GM21619 (cell line): ENCODE data around the gene ZNF672.
A peak's percentile ranks its signal among the peaks of the same experiment; 100 is the strongest.
"Not testable (repeated sequence)": the region's sequence is repeated elsewhere in the genome, so short reads cannot be mapped to it uniquely, and the experiment has no call there.

Experiments
- ATAC-seq: cut with Tn5 transposase; IDR thresholded peaks from one replicate; pipeline ENCODE4 v1.9.1; 2021; ENCODE audit not compliant: unreplicated experiment

The ZNF672 gene

DNA sequence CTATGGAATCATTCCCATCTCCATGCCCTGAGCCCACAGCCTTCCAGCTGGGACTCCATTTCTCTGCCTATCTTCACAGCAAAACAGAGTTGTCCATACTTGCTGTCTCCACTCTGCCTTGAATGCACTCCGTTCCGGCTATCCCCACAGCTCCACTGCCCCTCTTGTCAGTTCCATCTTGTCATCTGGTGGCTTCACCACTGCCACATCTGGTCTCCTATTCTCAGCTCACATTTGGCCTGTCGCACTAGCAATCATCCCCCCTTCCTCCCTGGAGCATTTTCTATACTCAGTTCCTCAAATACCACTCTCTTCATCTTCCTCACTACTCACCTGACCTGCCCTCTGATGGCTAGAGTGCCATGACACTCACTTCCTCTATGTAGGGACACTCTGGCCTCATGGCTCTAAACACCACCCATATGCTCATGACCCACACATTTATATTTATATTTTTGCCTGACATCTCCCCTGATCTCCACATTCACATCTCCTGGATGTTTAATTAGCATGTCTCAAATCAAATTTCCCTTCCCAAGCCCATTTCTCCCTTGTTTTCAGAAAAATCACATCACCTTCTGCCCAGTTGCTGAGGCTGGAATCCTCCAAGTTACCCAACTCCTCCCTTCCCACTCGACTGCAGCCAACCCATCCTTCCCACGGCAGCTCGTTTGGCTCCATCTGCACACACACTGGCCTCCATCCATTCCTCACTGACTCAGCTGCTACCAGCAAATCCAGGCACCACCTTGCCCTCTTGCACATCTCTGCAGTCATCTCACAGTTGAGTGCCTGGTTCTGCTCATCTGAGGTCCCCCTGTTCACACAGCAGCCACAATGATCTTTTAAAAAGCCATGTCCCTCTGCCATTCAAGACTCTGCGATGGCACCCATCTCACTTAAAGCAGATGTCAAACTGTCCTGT is 14.7 kb downstream of the ZNF672 start:
- no peak for ATAC-seq

- ATAC-seq: no peak
These were observed 15.8 kb downstream of the ZNF672 start for GRCh38 chr1:248853663-248854375.

- no peak for ATAC-seq
These were observed 17.6 kb downstream of the ZNF672 start for GRCh38 chr1:248855580-248855979.

DNA sequence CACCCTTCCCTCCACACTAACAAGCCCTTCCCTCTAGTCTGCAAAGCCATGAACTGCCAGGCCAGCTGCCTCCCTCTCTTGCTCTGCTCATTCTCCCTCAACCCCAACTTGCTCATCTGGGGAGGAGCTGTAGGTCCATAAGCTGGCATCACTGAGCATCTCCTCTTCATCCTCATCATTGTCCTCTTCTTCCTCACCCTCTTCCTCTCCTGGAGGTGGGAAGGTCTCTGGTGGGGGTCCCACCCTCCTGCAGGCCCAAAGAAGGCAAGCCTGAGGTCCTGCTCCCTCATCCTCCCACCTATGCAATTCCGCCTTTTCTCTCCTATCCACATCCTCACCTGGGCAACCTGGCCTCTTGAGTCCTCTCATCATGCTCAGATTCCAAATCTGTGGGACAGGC is 18.2 kb downstream of the ZNF672 start:
- no peak for ATAC-seq

- ATAC-seq: no peak
These were observed 19.2 kb downstream of the ZNF672 start for GRCh38 chr1:248857201-248857600.

GRCh38 chr1:248857749-248858095 is 19.7 kb downstream of the ZNF672 start:
- ATAC-seq: no peak

DNA sequence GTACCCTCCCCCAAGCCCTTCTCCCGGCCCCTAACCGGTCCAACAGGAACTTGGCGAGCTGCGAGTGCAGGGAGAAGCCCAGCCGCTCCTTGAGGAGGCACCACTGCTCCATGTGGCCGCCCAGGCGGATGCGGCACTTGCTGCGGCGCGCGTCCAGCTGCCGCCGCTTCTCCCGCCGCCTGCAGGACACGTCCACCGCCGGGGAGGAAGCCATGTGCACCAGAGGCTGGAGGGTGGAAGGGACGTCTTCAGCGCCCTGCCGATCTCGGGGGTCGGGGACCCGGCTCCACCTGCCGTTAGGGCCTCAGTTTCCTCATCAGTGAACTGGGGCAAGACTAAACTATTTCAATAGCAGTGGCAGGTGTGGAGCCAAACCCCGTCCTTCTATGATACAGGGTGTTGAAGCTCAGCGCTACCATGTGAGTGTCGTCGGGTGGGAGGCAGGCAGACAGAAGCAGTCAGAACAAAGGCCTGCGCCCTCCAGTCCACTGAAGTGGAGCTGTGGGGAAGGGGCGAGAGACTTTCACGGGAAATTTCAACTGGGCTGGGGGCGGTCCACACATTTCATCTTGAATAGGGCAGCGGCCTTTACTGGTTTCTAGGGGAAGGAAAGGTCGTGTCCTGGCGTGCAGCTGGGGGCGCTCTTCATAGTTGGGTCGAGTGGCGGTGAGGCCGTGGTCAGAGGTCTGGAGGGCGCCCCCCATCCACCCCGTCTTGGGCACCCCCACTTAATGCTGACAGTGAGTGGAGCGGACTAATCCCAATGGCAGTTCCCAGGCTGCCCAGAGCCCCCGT is 20.3 kb downstream of the ZNF672 start:
- peak; percentile 36 for ATAC-seq

GRCh38 chr1:248858891-248859889 is 21.2 kb downstream of the ZNF672 start, which contains the start of gene ZNF692:
Gene ZNF692 (minus strand): TSS chr1:248859085. CDS start chr1:248858309, 776 bp downstream.
- peak; percentile 73 for ATAC-seq

DNA sequence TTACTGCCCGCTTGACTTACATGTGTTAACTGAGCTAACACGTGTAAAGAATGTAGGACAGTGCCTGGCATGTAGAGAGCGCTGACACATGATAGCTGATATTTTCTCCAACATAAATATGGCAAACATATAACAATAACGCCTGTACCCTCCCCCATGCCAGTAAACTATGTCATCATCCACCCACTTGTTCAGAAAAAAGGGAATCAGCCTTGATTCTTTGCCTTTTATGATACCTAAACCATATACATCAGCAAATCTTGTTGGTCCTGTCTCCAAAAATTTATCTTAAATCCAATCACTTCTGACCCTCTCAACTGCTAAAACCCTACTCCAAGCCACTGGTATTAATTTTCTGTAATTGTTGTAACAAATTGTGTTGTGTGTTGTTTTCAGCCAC is 22.0 kb downstream of the ZNF672 start:
- ATAC-seq: no peak

GRCh38 chr1:248861616-248862015 is 23.6 kb downstream of the ZNF672 start:
- no peak for ATAC-seq

DNA sequence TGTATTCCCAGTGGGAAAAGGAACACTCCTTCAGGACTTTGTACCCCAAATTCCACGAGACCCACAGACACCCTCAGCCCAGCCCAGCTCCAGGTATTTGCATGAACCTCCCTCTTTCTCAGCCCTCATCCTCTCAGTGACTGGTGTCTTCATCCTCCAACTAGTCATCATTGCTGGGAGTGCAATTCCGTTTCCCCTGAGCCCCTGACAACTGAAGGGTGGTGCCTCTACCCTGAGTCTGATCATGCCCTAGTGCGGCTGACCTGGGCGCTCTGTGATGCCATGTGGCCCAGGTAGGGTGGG is 24.6 kb downstream of the ZNF672 start:
- peak; percentile 4 for ATAC-seq

DNA sequence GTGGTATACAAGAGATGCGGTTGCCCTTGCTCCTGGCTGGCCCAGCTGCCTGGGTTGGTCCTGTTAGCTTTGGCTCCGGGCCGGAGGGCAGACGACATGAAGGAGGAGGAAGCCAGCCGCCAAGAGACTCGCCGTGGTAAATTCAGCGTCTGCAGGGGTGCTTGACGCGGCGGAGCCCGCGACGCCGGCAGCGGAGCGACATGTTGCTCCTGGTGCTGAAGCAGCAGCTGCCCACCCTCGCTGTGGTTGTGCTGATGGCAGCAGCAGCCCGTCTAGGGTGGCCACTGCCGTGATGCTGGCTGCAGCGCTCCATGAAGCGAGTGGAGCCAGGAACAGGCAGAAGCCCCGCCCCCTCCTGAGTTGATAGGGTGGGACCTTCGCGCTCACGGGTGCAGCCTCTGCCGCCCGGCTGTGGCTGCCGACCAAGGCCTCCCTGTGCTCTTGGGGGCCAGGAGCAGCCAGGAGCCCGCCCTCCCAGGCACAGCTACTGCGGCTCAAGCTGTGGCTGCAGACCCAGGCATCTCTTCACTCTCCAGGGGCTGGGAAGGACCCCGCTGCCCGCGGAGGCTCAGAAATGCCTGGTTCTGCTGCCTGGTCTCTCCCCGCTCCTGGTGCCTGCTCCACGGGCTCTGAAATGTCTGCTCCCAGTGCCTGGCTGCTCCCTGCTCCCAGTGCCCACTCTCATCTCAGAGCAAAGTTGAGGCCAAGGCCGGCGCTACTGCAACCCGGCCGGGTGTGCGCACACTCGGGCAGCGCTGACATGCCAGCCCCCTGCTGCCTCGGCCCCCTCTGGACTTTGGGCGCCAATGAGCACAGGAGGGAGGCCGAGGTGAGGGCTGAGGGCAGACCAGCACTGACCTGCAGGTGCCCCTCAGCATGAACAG is 25.2 kb downstream of the ZNF672 start:
- peak; percentile 62 for ATAC-seq

GRCh38 chr1:248871837-248872401 is 33.9 kb downstream of the ZNF672 start:
- no peak for ATAC-seq

DNA sequence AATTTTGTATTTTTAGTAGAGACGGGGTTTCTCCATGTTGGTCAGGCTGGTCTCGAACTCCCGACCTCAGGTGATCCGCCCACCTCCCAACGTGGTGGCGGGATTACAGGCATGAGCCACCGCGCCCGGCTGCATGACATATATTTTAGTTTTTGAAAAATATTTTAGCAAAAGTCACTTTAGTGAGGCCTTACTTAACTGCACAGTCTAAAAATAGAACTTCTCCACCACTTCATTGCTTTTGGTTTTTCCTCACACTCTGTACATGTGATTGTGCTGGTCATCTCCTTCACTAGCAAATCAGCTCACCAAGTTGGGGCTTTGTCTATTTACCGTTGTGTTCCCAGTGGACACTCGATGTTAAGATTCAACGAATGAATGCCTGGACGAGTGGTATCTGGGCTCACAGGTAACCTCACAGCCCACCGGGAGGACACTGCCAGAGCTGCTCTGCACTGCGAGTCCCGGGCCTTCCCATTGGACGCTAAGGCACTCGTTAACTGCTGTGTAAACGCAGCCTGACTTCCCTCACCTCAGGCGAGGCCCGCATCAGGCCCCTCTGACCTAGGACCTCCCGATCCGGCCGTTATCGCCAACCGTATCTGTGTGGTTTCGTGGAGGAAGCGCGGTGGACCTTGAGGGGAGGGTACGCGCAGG is 34.9 kb downstream of the ZNF672 start:
- peak; percentile 34 for ATAC-seq

DNA sequence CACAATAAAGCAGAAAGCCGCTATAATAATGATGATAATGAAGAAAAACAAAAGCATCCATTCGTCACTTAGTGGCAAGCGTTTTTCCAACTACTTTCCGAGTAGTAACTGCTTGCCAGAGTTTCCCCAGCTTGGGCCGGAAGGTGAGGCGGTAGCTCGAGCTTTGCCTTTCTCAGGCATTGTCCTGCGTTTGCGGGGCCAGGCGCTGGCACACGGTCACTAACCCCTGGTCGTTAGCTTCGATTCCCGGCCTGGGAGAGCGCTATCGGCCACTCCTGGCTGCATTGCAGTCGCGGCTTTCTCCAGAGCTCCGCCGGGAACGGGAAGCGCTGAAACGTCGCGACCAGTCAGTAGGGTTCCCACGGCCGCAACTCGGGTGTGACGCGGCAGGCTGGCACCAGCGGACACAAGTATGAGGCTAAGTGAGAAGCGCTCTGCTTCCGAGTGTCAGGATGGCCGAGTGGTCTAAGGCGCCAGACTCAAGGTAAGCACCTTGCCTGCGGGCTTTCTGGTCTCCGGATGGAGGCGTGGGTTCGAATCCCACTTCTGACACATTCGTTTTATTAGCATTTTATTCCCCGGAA is 35.5 kb downstream of the ZNF672 start:
- ATAC-seq: peak; percentile 80

DNA sequence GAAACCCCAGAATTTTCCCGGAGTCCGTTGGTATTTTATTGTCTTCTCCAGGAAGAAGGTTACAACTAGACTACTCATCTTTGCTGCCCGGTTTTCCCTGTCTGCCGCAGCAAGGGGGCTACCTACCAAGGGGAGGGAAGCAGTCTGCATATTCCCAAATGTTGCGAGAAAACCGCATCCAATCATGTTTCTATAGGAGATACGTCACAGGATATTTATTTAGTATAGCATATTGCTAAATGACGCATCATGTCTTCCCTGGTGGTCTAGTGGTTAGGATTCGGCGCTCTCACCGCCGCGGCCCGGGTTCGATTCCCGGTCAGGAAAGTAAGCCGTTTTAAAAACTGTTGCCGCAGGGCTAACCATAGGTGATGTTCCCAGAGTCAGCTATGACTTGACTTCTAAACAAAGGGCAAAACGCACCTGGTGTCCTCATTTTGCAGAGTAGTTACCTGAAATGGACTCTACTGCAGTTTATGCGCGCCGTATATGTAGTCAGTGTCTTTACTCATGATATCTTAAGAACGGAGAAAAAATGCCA is 36.0 kb downstream of the ZNF672 start:
- ATAC-seq: peak; percentile 50

- no peak for ATAC-seq
These were observed 43.2 kb downstream of the ZNF672 start for GRCh38 chr1:248881261-248881660.

DNA sequence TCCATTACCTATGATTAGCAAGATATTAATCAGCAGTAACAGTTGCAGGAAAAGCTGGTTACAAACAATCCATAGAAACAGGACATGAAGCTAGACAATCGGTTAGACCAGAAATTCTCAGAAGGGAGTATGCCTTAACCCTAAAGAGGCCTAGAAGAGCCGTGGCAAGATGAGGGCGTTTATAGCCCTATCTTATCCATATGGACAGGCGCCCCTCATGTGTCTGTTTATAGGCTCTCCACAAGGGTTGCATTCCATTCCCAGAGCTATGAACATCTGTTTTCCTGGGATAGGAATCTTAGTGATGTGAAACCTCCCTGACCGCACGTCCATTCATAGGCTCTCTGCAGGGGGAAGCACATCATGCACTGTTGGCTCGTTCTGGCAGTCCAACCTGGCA is 44.4 kb downstream of the ZNF672 start:
- not testable (repeated sequence) for ATAC-seq
